Measurements from ENCODE around the gene EPX. TPM values are rescaled to one million over a fixed set of nuclear protein-coding genes. Genes with fewer than 3 reads are reported as not detected.

The EPX gene
- total RNA-seq, 1 experiment from 2014 or later: not detected

GRCh38 chr17:58247511-58248363 lies 55.2 kb downstream of the EPX start:
- BruUV-seq (replicated peaks): no TSS peak
- peaks cover 8% of the 10 kb centered on the region for H3K4me1 ChIP-seq (ENCODE audit: insufficient read depth, low read length, poor library complexity, severe bottlenecking)
- DNase-seq (ENCODE audit: low spot score): no peak
- no peaks in the 10 kb centered on the region for H3K9me3 ChIP-seq (ENCODE audit: low read depth, low read length, poor library complexity, severe bottlenecking)
- H3K36me3 ChIP-seq (ENCODE audit: insufficient read depth, low read length, poor library complexity, severe bottlenecking): no peaks in the 10 kb centered on the region
- no peak overlapping the region for H3K4me3 ChIP-seq (ENCODE audit: low read depth, low read length, poor library complexity, severe bottlenecking)
- H3K27me3 ChIP-seq (replicated peaks; ENCODE audit: insufficient read depth, low read depth, low read length, poor library complexity): peaks cover 8% of the 10 kb centered on the region
- ChIA-PET CTCF (interaction anchor here (0.6 kb wide), 1 partner anchor 17 kb away, joined by 3 read pairs; no protein-coding TSS in a partner anchor), POLR2A (ENCODE audit: low non-redundant PET) (no interaction called here)
- no peak overlapping the region for H3K27ac ChIP-seq (ENCODE audit: low read depth, low read length, poor library complexity, severe bottlenecking)
- no peak for TF ChIP-seq CTCF (conservative IDR thresholded peaks at IDR 0.05; ENCODE audit: low read depth, low read length)
- TF ChIP-seq EZH2 (IDR thresholded peaks at IDR 0.05; ENCODE audit: borderline replicate concordance, low read depth, low read length, poor library complexity, severe bottlenecking): no peak
- intact Hi-C loops (cut with micrococcal nuclease; ENCODE audit: unreplicated experiment): no loop called here

GRCh38 chr17:58248955-58249269 lies 56.4 kb downstream of the EPX start:
- intact Hi-C loops (cut with micrococcal nuclease; ENCODE audit: unreplicated experiment): no loop called here
- Histone ChIP-seq H3K4me1 (ENCODE audit: insufficient read depth, low read length, poor library complexity, severe bottlenecking) (peaks cover 8% of the 10 kb centered on the region), H3K27ac (ENCODE audit: low read depth, low read length, poor library complexity, severe bottlenecking) (no peak overlapping the region), H3K4me3 (ENCODE audit: low read depth, low read length, poor library complexity, severe bottlenecking) (peak overlapping the region; percentile 43), H3K27me3 (replicated peaks; ENCODE audit: insufficient read depth, low read depth, low read length, poor library complexity) (peaks cover 14% of the 10 kb centered on the region), H3K9me3 (ENCODE audit: low read depth, low read length, poor library complexity, severe bottlenecking) (no peaks in the 10 kb centered on the region), H3K36me3 (ENCODE audit: insufficient read depth, low read length, poor library complexity, severe bottlenecking) (no peaks in the 10 kb centered on the region)
- no peak for DNase-seq (ENCODE audit: low spot score)
- no TSS peak for BruUV-seq (replicated peaks)
- TF ChIP-seq EZH2 (IDR thresholded peaks at IDR 0.05; ENCODE audit: borderline replicate concordance, low read depth, low read length, poor library complexity, severe bottlenecking): no peak
- TF ChIP-seq CTCF (conservative IDR thresholded peaks at IDR 0.05; ENCODE audit: low read depth, low read length): no peak
- ChIA-PET CTCF (interaction anchor here (0.9 to 1.8 kb wide), 5 partner anchors 36 to 199 kb away, joined by 3 to 8 read pairs (median 4); partner anchors contain the start of gene SUPT4H1), POLR2A (ENCODE audit: low non-redundant PET) (no interaction called here)

- Histone ChIP-seq H3K4me3 (ENCODE audit: low read depth, low read length, poor library complexity, severe bottlenecking) (peak overlapping the region; percentile 43), H3K27me3 (replicated peaks; ENCODE audit: insufficient read depth, low read depth, low read length, poor library complexity) (peaks cover 18% of the 10 kb centered on the region), H3K27ac (ENCODE audit: low read depth, low read length, poor library complexity, severe bottlenecking) (no peak overlapping the region), H3K4me1 (ENCODE audit: insufficient read depth, low read length, poor library complexity, severe bottlenecking) (peaks cover 8% of the 10 kb centered on the region), H3K9me3 (ENCODE audit: low read depth, low read length, poor library complexity, severe bottlenecking) (no peaks in the 10 kb centered on the region), H3K36me3 (ENCODE audit: insufficient read depth, low read length, poor library complexity, severe bottlenecking) (no peaks in the 10 kb centered on the region)
- ChIA-PET POLR2A (ENCODE audit: low non-redundant PET) (interaction anchor here (0.6 kb wide), 2 partner anchors 19 to 388 kb away, joined by 4 to 15 read pairs; no protein-coding TSS in a partner anchor), CTCF (interaction anchor here (0.6 to 1.8 kb wide), 9 partner anchors 9 to 295 kb away, joined by 3 to 8 read pairs (median 4); partner anchors contain the start of gene SUPT4H1)
- intact Hi-C loops (cut with micrococcal nuclease; ENCODE audit: unreplicated experiment): no loop called here
- DNase-seq (ENCODE audit: low spot score): peak; percentile 70
- TF ChIP-seq EZH2 (IDR thresholded peaks at IDR 0.05; ENCODE audit: borderline replicate concordance, low read depth, low read length, poor library complexity, severe bottlenecking): no peak
- TF ChIP-seq CTCF (conservative IDR thresholded peaks at IDR 0.05; ENCODE audit: low read depth, low read length): peak; percentile 97
- BruUV-seq (replicated peaks): no TSS peak
Measured at GRCh38 chr17:58249270-58250133, 57.0 kb downstream of the EPX start.

Measured in A673 (cell line).